Activated T-cell treated with anti-CD3 and anti-CD28 coated beads, Interleukin-2, amount 50 U/mL, for 1 hour (primary cell): Measurements from ENCODE around the gene PDE5A.

Source experiments
- DNase-seq: peaks from one replicate; pipeline ENCODE4 v3.0.0-alpha.2; 2020

PDE5A gene

DNA sequence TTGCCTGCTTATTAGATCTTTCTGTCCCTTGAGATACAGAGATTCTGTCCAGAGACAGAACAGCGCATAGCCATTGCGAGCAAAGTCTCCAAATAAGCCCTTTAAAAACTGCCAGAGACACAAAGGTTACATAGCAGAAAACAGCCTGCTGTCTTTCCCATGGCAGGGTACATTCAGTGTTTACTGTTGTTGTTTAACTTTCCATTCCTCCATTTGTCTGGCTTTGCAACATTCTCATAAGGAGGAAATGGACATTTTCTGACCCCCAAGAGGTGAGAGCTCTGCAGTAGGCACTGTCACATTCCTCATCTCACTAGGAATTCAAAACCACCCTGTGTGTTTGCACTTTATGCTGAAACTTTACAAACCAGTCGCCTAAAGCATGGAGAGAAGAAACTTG is 48.3 kb downstream of the PDE5A start:
- no peak for DNase-seq

DNA sequence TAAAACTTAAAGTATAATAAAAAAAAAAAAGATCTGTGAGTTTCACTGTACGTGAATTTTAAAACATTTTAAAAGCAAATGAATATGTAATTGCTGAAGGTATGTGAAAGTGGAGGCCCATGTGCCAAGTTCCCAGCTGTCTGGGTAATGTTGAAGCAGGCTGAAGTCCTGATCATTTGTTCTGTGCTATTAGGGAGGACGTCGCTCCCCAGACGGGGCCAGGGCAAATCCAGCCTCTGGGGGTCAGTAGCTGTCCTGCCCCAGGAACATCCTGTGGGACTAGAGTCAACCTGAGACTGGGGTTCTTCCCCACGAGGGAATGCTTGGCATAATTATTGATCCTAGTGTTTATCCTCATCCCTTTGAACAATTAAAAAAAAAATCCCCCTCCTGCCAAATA is 48.8 kb downstream of the PDE5A start:
- no peak for DNase-seq

- DNase-seq: no peak
Observed at GRCh38 chr4:119570401-119570800, 58.2 kb downstream of the PDE5A start.

GRCh38 chr4:119564106-119564505 is 64.5 kb downstream of the PDE5A start:
- DNase-seq: no peak

GRCh38 chr4:119559044-119559647 is 69.5 kb downstream of the PDE5A start:
- no peak for DNase-seq

- no peak for DNase-seq
Observed at GRCh38 chr4:119550857-119551532, 77.6 kb downstream of the PDE5A start.

DNA sequence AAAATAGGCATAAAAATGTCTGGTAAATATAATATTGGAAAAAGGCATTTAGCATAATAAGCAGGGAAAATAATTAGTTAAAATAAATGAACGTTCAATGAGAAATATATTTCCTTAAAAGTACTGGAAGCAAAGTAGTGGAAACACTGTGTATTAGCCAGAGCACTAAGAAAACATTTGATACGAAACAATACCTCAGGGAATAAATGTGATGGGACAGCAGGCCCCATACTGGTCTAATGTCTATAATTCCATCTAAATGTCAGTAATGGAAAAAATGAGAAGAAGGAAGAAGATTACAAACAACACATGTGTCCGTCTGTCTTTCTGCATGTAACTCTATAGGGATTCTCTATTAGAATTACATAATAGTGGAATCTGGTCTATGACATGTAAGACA is 79.0 kb downstream of the PDE5A start:
- DNase-seq: no peak

GRCh38 chr4:119543779-119544178 is 84.8 kb downstream of the PDE5A start:
- no peak for DNase-seq

DNA sequence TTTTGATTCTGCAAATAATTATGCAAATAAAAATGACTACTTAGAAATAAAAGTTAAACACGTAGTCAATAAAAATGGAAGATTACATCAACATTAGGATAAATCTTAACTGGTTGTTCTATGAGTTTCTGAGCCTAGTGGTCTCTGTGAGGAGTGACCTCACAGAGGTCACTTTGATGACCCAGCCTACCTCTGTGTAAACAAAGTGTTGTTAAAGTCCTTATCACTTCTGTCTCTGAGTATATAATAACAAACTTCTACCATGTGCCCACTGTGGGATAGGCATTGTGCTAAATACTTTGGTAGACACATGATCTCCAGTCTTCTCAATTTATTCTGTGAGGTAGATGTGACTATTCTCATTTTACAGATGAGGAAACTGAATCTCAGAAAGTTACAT is 85.4 kb downstream of the PDE5A start:
- no peak for DNase-seq

GRCh38 chr4:119540249-119540648 is 88.4 kb downstream of the PDE5A start:
- DNase-seq: no peak

DNA sequence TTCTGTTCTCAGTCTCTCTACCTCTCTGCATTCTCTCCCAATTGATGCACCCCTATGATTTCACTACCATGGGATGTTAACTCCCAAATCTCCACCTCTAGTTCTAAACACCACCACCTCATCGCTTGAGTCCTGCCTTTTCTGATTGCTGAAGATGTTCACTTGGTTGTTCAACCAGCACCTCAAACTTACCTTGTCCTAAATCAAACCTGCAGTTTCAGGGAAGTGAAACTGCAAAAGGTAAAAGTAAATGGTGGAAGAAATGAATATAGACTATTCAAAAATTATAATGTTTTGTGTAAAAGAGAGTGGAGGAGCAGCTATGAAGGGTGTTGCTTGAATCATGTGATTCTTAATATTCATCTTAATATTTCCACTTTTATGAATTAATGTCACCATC is 91.0 kb downstream of the PDE5A start:
- DNase-seq: no peak

DNA sequence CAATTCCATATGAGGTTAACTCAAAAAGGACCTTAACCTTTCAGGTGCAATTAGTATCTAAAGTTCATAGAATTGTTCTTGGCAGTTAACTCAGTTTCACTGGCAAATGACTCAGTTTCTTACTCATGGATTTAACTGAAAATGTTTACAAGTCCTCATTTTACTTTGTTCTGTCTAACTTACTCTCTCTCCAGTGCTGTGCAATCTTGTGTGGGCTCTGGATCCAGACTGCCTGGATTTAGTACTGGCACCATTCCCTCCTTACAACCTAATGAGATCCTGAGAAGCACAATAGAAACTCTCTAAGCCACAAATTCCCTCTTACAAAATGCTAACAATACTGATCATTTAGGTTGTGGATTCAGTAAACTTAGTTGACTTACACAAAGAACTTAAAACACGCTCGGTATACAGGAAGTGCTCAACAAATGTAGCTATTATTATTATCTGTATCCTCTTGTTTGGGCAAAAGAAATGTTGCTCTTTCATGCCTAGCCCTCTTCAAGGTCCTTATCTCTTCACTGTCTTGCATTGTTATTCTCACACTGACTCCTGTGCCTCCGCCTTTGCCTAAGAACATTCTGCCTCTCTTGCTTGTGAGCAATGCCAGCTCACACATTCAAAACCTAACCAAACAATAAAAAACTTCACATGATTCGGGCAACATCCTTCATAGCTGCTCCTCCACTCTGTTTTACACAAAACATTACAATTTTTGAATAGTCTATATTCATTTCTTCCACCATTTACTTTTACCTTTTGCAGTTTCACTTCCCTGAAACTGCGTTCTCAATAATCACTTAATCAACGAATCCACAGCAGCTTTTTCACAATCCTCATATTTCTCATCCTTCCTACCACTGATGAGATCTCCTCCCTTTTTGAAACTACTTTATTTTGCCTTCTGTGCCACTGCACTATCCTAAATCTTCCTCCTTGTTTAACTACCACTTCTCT is 91.8 kb downstream of the PDE5A start:
- DNase-seq: no peak

- no peak for DNase-seq
Observed at GRCh38 chr4:119532319-119532718, 96.3 kb downstream of the PDE5A start.

DNA sequence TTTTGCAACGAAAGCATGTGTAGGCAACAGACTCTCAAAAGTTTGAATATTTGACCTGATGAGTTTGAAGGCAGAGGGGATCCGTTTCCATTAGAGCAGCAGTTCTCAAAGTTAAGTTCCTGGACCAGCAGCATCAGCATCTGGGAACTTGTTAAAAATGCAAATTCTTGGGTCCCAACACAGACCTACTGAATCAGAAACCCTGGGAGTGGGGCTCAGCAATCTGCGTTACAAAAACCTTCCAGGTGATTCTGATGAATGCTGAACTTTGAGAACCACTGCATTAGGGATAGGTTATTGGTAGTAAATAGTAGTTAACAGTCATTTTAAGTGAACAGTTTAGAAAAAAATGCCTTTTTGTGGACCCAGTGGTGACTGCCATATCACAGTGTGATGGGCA is 98.8 kb downstream of the PDE5A start:
- DNase-seq: no peak

DNA sequence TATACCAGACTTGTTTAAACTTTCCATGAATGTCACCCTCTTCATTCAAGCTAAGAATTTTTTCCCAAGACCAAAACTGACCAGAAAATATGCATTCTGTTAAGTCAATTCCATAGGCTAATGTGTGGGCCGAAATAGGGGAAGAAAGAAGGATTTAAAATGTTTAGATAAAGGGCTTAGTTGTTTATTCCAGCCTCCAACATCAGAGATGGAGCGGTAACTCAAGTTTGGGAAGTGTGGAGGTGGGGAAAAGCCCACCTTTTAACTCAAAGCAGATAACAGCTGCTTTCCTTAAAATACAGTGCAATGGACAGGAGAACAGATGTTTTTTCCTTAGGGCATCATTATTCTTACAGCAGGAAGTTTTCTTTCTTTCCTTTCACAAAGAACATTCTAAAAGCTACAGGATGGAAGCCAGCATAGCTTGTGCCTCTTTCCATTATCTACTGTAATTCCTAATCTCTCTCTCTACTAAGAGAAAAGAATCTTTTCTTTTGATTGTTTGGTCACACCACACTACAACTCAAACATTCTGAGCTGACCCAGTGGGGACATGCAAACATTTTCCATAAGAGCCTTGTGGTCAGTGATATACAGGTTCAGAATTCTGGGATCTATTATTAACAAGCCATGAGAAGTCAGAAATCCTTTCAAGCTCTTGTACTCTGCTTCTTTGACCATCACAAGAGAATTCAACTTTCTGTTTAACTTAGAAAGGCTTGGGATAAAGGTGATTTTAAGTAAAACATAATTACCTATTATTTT is 101.6 kb downstream of the PDE5A start:
- DNase-seq: no peak

DNA sequence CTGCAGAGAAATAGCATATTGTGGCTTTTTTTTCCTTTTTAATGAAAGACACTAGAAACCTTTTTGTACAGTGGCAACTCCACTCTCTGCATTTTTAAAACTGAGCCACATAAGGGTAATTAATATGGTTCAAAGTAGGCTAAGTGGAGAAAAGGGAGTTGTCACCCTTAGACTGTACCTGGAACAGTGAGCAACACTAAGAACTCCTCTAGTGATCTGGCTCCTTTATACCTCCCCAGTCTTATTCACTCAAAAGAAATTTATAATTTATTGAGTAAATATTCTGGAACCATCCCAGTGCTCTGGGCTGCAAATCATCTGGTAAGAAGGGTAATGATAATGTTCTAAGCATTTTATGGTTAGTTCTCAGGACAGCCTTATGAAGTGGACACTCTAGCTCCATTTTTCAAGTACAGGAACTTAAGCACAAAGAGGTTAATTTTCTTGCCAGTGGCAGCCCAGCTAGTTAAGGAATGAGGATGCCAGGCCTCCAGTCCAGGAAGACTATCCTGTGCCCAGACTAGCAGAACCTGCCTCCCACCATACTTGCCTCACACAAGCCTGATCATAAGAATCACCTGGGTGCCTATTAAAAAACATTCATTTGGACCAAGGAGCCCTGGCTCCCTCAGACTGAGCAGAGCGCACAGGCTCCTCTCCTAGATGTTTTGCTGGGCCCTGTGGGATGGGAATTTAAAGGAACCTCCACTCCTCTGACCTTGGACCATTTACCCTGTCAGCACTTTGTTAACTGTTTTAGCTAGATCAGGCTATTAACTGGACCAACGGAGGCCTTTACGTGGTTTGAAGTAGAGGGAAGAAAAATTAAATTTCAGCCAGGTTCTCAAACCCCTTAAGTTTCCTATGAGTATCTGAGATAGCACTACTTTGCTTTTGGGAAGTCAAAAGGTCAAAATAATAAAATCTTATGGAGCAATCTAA is 102.6 kb downstream of the PDE5A start:
- DNase-seq: no peak

GRCh38 chr4:119525005-119525749 is 103.4 kb downstream of the PDE5A start:
- DNase-seq: no peak

GRCh38 chr4:119523399-119523798 is 105.2 kb downstream of the PDE5A start:
- no peak for DNase-seq

GRCh38 chr4:119521268-119521667 is 107.3 kb downstream of the PDE5A start:
- no peak for DNase-seq

DNA sequence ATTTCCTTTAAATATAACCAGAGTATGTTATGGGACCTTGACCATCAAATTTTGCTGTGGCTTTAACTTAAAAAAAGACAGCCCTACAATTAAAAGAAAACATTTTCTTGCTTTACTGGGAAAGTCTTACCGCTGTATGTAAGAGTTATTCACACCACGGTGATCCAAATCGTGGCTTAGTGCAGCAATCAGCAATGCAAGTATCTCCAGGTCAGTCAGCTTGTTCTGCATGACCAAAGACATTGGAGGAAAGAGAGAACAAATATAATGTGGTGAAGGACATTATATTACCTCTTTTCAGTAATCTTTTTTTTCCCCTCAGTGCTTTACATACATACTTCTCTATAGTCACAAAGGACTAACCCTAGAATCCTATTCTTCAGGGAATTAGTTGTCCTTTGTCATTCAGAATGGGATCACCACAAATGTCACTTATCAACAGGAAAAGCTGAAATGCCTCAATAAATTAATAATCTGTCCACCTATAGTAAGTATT is 109.6 kb downstream of the PDE5A start:
- no peak for DNase-seq
